Neural cell (in vitro differentiated cells): Measurements from ENCODE around the gene CRTC1.

Source experiments
- CTCF ChIP-seq: fragments of 450-650 bp; IDR thresholded peaks from 2 replicates; pipeline ENCODE4 v1.5.1; 2014; ENCODE audit warnings: antibody characterized with exemption, mild to moderate bottlenecking, moderate library complexity; ENCODE audit not compliant: poor library complexity, severe bottlenecking
- RAD21 ChIP-seq: fragments of 450-650 bp; conservative IDR thresholded peaks from 2 replicates; pipeline ENCODE4 v1.6.1; 2014; ENCODE audit warnings: antibody characterized with exemption, mild to moderate bottlenecking, moderate library complexity

- TF ChIP-seq CTCF: peak; percentile 45
- peak; percentile 46 for TF ChIP-seq RAD21
These were observed 148.2 kb downstream of the CRTC1 start, which contains the start of gene UPF1 for GRCh38 chr19:18831524-18832305.
